Colon (tissue), 2 donors: Measurements from ENCODE around the gene MPC1.

Experiments
- FAIRE-seq: peaks from 2 replicates; lab custom pipeline; 2012; peaks lifted over from hg19 to GRCh38; lab: Jason Lieb, UNC
- donor health status: control.
- donor health status: control.

The MPC1 gene

GRCh38 chr6:166315436-166315835, 67.3 kb downstream of the MPC1 start:
- no peak for FAIRE-seq
